Epithelial cell of esophagus (primary cell): Measurements from ENCODE around the gene TOX2.
A peak's percentile ranks its signal among the peaks of the same experiment; 100 is the strongest.

Experiments used
- DNase-seq: peaks from one replicate; pipeline ENCODE4 v3.0.0; 2010; ENCODE audit warnings: low read depth
- H3K4me3 ChIP-seq: 2 replicates; pipeline ENCODE4 v1.5.1; 2011; ENCODE audit warnings: mild to moderate bottlenecking, low read length, control low read depth
- TF ChIP-seq, protein P1 (sequence below): IDR thresholded peaks from 2 replicates; pipeline ENCODE4 v1.5.1; 2011; ENCODE audit warnings: low read depth, mild to moderate bottlenecking, low read length, control low read depth, inconsistent platforms; ENCODE audit not compliant: insufficient read depth; ENCODE audit errors: missing control alignments

The TOX2 gene

DNA sequence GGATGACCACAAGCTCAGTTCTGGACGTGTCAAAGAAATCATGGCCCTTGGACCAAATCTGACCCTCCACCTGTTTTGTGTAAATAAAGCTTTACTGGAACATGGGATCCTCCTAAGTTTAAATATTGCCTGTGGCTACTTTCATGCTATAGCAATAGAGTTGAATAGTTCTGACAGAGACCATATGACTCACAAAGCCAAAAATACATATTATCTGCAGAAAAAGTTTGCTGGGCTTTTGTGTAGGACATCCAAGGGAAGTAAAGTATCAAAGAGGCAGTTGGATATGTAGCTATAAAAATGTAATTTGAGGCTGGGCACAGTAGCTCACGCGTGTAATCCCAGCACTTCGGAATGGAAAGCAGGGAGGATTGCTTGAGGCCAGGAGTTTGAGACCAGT lies 78.9 kb downstream of the TOX2 start:
- no peak overlapping the region for H3K4me3 ChIP-seq
- TF ChIP-seq, protein P1, sequence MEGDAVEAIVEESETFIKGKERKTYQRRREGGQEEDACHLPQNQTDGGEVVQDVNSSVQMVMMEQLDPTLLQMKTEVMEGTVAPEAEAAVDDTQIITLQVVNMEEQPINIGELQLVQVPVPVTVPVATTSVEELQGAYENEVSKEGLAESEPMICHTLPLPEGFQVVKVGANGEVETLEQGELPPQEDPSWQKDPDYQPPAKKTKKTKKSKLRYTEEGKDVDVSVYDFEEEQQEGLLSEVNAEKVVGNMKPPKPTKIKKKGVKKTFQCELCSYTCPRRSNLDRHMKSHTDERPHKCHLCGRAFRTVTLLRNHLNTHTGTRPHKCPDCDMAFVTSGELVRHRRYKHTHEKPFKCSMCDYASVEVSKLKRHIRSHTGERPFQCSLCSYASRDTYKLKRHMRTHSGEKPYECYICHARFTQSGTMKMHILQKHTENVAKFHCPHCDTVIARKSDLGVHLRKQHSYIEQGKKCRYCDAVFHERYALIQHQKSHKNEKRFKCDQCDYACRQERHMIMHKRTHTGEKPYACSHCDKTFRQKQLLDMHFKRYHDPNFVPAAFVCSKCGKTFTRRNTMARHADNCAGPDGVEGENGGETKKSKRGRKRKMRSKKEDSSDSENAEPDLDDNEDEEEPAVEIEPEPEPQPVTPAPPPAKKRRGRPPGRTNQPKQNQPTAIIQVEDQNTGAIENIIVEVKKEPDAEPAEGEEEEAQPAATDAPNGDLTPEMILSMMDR = no peak
- no peak for DNase-seq

DNA sequence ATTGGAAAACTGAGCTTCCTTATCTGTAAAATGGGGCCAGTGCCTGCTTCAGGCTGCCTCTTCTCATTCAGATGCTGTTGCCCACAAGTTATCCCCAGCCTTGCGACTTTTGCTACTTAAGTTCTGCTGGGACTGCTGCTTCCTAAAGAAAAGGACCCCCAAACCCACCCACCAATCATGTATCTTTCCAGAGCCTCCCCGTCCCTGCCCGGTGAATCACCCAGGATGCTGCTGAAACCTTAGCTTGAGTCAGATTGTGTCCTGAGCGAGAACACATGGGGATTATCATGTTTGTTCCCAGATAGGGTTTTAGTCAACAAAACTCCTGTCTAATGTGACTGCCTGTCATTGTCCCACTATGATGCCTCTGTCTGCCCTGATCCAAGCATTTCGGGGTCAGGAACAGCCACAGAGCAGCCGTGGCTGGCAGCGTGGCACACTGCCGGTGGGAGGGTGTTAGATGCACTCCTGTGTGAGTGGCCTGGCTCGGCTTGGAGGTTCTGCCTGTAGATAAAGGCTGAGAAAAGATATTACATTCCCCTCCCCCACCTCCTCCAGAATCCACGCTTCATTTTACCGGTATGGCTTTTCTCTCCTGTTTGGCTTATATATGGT lies 79.9 kb downstream of the TOX2 start:
- TF ChIP-seq, protein P1 = no peak
- DNase-seq = peak; percentile 31
- no peak overlapping the region for H3K4me3 ChIP-seq

- TF ChIP-seq, protein P1 = no peak
- no peak overlapping the region for H3K4me3 ChIP-seq
- DNase-seq = no peak
Measured at GRCh38 chr20:43995645-43996044, 81.0 kb downstream of the TOX2 start.

DNA sequence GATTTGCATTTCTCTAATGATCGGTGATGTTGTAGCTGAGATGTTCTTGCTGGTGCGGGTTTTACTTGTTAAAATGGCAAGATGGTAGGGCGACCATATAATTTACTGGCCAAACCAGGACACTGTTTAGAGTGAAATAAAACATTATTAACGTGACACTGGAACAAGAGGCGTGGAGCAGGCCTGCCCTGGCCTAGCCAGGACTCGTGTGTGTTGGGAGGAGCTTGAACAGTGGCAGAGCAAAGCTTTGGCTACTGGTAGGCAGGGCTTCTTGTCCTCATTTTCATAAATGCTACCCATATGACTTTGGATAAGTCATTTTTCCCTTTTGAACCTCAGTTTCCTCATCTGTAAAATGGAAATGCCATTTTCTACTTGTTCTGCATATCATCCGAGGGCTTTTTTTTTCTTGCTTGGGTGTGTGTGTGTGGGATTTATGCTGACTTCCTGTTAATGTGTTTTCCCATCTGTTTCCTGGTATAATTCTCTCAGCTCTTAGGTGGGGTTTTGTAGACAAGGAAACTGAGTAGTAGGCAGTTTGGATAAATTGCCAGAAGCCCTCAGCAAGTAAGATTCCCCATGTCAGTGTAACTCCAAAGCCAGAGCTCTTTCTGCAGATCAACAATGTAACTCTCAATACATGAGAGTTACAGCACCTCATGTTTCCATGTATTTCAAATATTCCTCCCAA lies 81.7 kb downstream of the TOX2 start:
- H3K4me3 ChIP-seq = no peak overlapping the region
- no peak for DNase-seq
- TF ChIP-seq, protein P1 = no peak

GRCh38 chr20:43999848-44000247 lies 85.2 kb downstream of the TOX2 start:
- no peak overlapping the region for H3K4me3 ChIP-seq
- DNase-seq = no peak
- TF ChIP-seq, protein P1 = no peak

GRCh38 chr20:44001667-44002596 lies 87.3 kb downstream of the TOX2 start:
- TF ChIP-seq, protein P1 = no peak

More at GRCh38 chr20:44001667-44002596, 87.3 kb downstream of the TOX2 start:
- H3K4me3 ChIP-seq = no peak overlapping the region
- DNase-seq = no peak
